CD4-positive, alpha-beta T cell (primary cell): ENCODE data around the gene KLHDC3. TPM values are rescaled to one million over a fixed set of nuclear protein-coding genes. Genes with fewer than 3 reads are reported as not detected.

Source experiments
- ATAC-seq: fragments of 200-7000 bp; cut with Tn5 transposase; one replicate; pipeline ENCODE4 v1.10.0; 2022; ENCODE audit warnings: mild to moderate bottlenecking; ENCODE audit not compliant: poor library complexity
- CTCF ChIA-PET: fragments of 350-600 bp; sonication (Branson Sonifier 250); formaldehyde crosslinking; loops from one replicate; lab custom pipeline; 2021; ENCODE audit warnings: antibody characterized with exemption, inconsistent platforms; lab: Charles Lee
- POLR2A ChIA-PET: fragments of 350-600 bp; sonication (Branson Sonifier 250); formaldehyde crosslinking; loops from one replicate; lab custom pipeline; 2021; ENCODE audit warnings: antibody characterized with exemption, inconsistent platforms; lab: Charles Lee
- DNase-seq, 14 experiments: peaks; one replicate each; pipeline ENCODE4 v3.0.0-alpha.2; 2013 to 2020; ENCODE audit warnings: mixed read lengths in 2 of 14
- H3K27ac ChIP-seq, 2 donors: one replicate each; pipeline versions ENCODE4 v1.5.1 to v1.7.0; 2013; ENCODE audit warnings: low read length in 2 of 2, low read depth in 1 of 2, mild to moderate bottlenecking in 1 of 2
- H3K27me3 ChIP-seq, 2 experiments: 1 replicate in 1 of 2; 2 replicates in 1 of 2; pipeline versions ENCODE4 v1.6.1 to v1.7.0; 2013; ENCODE audit warnings: low read length in 2 of 2, control low read depth in 1 of 2, mild to moderate bottlenecking in 1 of 2, moderate library complexity in 1 of 2; ENCODE audit not compliant: insufficient read depth in 2 of 2, control insufficient read depth in 1 of 2
- H3K36me3 ChIP-seq: one replicate; pipeline ENCODE4 v1.6.1; 2013; ENCODE audit warnings: low read length, control low read depth; ENCODE audit not compliant: insufficient read depth
- H3K4me1 ChIP-seq: one replicate; pipeline ENCODE4 v1.6.1; 2013; ENCODE audit warnings: low read length, control low read depth; ENCODE audit not compliant: insufficient read depth
- H3K4me3 ChIP-seq: one replicate; pipeline ENCODE4 v1.5.1; 2013; ENCODE audit warnings: mild to moderate bottlenecking, low read length, moderate library complexity
- H3K9me3 ChIP-seq, 2 experiments: 1 replicate in 1 of 2; 2 replicates in 1 of 2; pipeline versions ENCODE4 v1.6.1 to v1.7.0; 2013; ENCODE audit warnings: low read length in 2 of 2, mild to moderate bottlenecking in 2 of 2, control low read depth in 1 of 2, moderate library complexity in 1 of 2; ENCODE audit not compliant: control insufficient read depth in 1 of 2, insufficient read depth in 1 of 2
- H3K27ac Mint-ChIP-seq: one replicate; pipeline ENCODE4 v1.8.0; 2020; ENCODE audit warnings: mixed read lengths
- H3K27me3 Mint-ChIP-seq: one replicate; pipeline ENCODE4 v1.8.0; 2021; ENCODE audit warnings: mixed read lengths
- H3K36me3 Mint-ChIP-seq: one replicate; pipeline ENCODE4 v1.8.0; 2021; ENCODE audit warnings: low read depth, mixed read lengths
- H3K4me1 Mint-ChIP-seq: one replicate; pipeline ENCODE4 v1.8.0; 2021; ENCODE audit warnings: low read depth, mixed read lengths
- H3K4me3 Mint-ChIP-seq: one replicate; pipeline ENCODE4 v1.8.0; 2020; ENCODE audit warnings: mild to moderate bottlenecking, mixed read lengths
- H3K9me3 Mint-ChIP-seq: one replicate; pipeline ENCODE4 v1.8.0; 2020; ENCODE audit warnings: mixed read lengths
- intact Hi-C, 2 experiments: fragments of 100-400 bp; cut with DNase I in 1 of 2; cut with micrococcal nuclease in 1 of 2; formaldehyde crosslinking; loops; one replicate each; pipeline versions ENCODE4 v1.15.1 to v1.9.0; 2023 to 2025; cut with DNase I, micrococcal nuclease
- total RNA-seq, 174 experiments: library from RNA in 2 of 174; stranded (reverse) in 2 of 174; gene quantifications; one replicate each; pipeline ENCODE4 v1.2.3 and lab custom pipeline; 2021 to 2026
- TF ChIP-seq, protein P1 (sequence below): fragments of 200-600 bp; IDR thresholded peaks from one replicate; pipeline ENCODE4 v1.8.0; 2022; ENCODE audit warnings: antibody characterized with exemption, mild to moderate bottlenecking

KLHDC3 gene
- total RNA-seq, 2 experiments from 2014 or later: 21.0 to 22.3 TPM

DNA sequence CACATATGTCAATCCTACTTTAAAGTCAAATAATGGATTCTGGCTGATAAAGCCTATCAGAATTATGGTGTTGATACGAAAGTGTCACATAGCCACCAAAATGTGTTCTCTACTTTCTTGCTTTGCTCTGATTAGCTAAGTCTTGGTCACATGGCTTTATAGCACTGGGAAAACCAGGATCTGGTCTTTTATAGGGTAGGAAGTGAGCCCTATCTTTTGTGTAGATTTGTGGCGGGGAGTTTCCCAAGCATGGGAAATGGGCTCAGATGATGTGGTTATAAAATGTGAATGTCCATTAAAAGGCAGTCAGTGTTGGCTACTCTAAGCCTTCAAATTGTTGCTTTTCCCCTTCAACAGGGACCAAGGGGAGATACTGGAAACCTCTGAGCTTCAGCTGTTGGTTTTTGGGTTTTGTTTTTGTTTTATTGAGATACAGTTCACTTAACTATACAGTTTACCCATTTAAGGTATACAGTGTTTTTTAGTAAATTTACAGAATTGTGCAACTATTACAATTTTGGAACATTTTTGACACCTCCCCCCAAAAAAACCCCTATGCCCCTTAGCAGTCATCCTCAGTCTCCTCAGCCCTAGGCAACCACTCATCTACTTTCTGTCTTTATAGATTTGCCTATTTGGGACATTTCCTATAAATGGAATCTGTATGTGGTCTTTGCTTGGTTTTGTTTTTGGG lies 19.6 kb downstream of the KLHDC3 start:
- Histone ChIP-seq H3K27ac (no peak overlapping the region), H3K4me3 (no peak overlapping the region), H3K36me3 (peaks cover 47% of the 10 kb centered on the region), H3K4me1 (no peaks in the 10 kb centered on the region), H3K27me3 (no peaks in the 10 kb centered on the region), H3K9me3 (no peaks in the 10 kb centered on the region)
- no peaks in the 10 kb centered on the region for H3K27me3 Mint-ChIP-seq
- no peaks in the 10 kb centered on the region for H3K9me3 Mint-ChIP-seq
- ChIA-PET POLR2A (interaction anchor here (0.6 to 1.9 kb wide), 3 partner anchors 12 to 424 kb away, joined by 3 to 6 read pairs (median 4); partner anchors contain the start of genes CUL7 and RRP36), CTCF (no interaction called here)
- H3K36me3 Mint-ChIP-seq: peaks cover 54% of the 10 kb centered on the region
- intact Hi-C loops: no loop called here
- TF ChIP-seq, protein P1, sequence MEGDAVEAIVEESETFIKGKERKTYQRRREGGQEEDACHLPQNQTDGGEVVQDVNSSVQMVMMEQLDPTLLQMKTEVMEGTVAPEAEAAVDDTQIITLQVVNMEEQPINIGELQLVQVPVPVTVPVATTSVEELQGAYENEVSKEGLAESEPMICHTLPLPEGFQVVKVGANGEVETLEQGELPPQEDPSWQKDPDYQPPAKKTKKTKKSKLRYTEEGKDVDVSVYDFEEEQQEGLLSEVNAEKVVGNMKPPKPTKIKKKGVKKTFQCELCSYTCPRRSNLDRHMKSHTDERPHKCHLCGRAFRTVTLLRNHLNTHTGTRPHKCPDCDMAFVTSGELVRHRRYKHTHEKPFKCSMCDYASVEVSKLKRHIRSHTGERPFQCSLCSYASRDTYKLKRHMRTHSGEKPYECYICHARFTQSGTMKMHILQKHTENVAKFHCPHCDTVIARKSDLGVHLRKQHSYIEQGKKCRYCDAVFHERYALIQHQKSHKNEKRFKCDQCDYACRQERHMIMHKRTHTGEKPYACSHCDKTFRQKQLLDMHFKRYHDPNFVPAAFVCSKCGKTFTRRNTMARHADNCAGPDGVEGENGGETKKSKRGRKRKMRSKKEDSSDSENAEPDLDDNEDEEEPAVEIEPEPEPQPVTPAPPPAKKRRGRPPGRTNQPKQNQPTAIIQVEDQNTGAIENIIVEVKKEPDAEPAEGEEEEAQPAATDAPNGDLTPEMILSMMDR: no peak
- ATAC-seq (no peak), DNase-seq (no peak)
- no peaks in the 10 kb centered on the region for H3K4me1 Mint-ChIP-seq
- peak overlapping the region; percentile 29 for H3K27ac Mint-ChIP-seq
- no peak overlapping the region for H3K4me3 Mint-ChIP-seq

DNA sequence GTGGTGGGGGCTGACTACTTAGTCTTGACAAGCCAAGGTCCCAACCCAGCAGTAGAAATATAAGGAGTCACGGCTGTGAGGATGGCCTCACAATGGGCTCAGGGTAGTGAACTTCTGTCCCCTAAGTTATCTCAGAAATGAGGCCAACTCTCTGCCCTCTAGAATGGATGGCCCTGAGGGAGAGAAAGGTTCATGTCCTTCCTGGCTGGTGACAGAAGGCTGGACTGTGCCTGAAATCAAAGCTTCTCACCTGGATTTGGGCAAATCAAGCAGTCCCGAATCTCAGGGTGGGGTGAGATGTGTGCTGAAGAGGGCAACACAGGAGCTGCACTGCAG lies 20.1 kb downstream of the KLHDC3 start:
- Mint-ChIP-seq H3K27ac (no peak overlapping the region), H3K27me3 (no peaks in the 10 kb centered on the region), H3K4me3 (no peak overlapping the region), H3K36me3 (peaks cover 56% of the 10 kb centered on the region), H3K4me1 (no peaks in the 10 kb centered on the region), H3K9me3 (no peaks in the 10 kb centered on the region)
- no peak for DNase-seq
- peaks cover 45% of the 10 kb centered on the region for H3K36me3 ChIP-seq
- no peak for ATAC-seq
- H3K27ac ChIP-seq: no peak overlapping the region
- ChIA-PET CTCF (no interaction called here), POLR2A (interaction anchor here (0.6 to 1.9 kb wide), 2 partner anchors 20 to 423 kb away, joined by 4 to 6 read pairs; partner anchors contain the start of gene CUL7)
- H3K4me3 ChIP-seq: no peak overlapping the region
- TF ChIP-seq, protein P1: no peak
- no peaks in the 10 kb centered on the region for H3K9me3 ChIP-seq
- H3K4me1 ChIP-seq: no peaks in the 10 kb centered on the region
- intact Hi-C loops: no loop called here
- H3K27me3 ChIP-seq: no peaks in the 10 kb centered on the region

DNA sequence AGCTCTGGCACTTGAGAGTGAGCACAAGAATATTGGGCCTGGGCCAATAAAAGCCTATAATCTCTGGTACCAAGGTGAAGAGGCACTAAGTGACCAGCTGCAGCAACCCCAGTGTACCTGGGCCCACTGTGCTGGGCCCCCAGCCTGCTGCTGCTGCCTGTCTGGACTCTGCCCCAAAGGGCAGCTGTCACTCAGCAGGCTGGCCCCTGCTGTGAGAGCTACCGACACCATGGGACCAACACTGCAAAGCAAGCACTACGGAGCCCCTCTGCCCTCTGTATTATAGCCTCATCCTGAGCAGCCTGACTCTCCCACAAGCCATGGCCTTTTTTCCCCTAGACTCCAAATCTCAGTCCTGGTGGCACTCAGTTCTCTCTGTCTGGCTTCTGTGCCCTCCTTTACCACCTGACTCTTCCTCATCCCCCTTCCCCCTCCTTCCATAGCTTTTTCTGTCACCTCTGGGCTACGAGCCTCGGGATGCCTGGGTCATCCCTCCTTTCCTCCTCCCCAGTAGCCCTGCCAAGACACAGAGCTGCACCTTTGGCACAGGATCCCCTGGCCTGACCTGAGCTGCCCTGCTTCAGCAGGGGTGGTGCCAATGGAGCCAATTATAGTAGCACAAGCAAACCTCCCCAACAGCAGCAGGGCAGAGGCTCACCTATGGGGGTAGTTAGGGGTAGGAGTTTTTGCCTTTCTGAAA lies 21.6 kb downstream of the KLHDC3 start:
- H3K9me3 Mint-ChIP-seq: no peaks in the 10 kb centered on the region
- Histone ChIP-seq H3K4me3 (no peak overlapping the region), H3K27me3 (no peaks in the 10 kb centered on the region), H3K36me3 (peaks cover 46% of the 10 kb centered on the region), H3K9me3 (no peaks in the 10 kb centered on the region), H3K4me1 (no peaks in the 10 kb centered on the region), H3K27ac (no peak overlapping the region)
- H3K36me3 Mint-ChIP-seq: peaks cover 56% of the 10 kb centered on the region
- no peaks in the 10 kb centered on the region for H3K27me3 Mint-ChIP-seq
- H3K4me3 Mint-ChIP-seq: no peak overlapping the region
- TF ChIP-seq, protein P1: no peak
- CTCF ChIA-PET: no interaction called here
- ATAC-seq: no peak
- H3K27ac Mint-ChIP-seq: no peak overlapping the region
- intact Hi-C loops: no loop called here
- POLR2A ChIA-PET: interaction anchor here (2.7 kb wide), 1 partner anchor 19 kb away, joined by 7 read pairs; the partner anchor contains the start of gene CUL7
- DNase-seq: no peak
- H3K4me1 Mint-ChIP-seq: no peaks in the 10 kb centered on the region
